HG03439 (cell line): ENCODE results near the gene TENM4.

Experiments used
- ATAC-seq: cut with Tn5 transposase; IDR thresholded peaks from one replicate; pipeline ENCODE4 v1.9.1; 2021; ENCODE audit warnings: mild to moderate bottlenecking, moderate library complexity; ENCODE audit not compliant: unreplicated experiment

Gene TENM4

GRCh38 chr11:78773492-78773891 lies 667.3 kb downstream of the TENM4 start:
- no peak for ATAC-seq

GRCh38 chr11:78773077-78773476 lies 667.8 kb downstream of the TENM4 start:
- no peak for ATAC-seq

GRCh38 chr11:78772186-78772585 lies 668.6 kb downstream of the TENM4 start:
- ATAC-seq, result no peak

GRCh38 chr11:78770931-78771330 lies 669.9 kb downstream of the TENM4 start:
- no peak for ATAC-seq

- no peak for ATAC-seq
Measured at GRCh38 chr11:78768971-78769370, 671.9 kb downstream of the TENM4 start.

GRCh38 chr11:78768345-78768744 lies 672.5 kb downstream of the TENM4 start:
- no peak for ATAC-seq

GRCh38 chr11:78767027-78767932 lies 673.5 kb downstream of the TENM4 start:
- ATAC-seq, result no peak

GRCh38 chr11:78764946-78765345 lies 675.9 kb downstream of the TENM4 start:
- no peak for ATAC-seq

- ATAC-seq, result no peak
Measured at GRCh38 chr11:78763664-78764063, 677.2 kb downstream of the TENM4 start.

GRCh38 chr11:78762105-78762504 lies 678.7 kb downstream of the TENM4 start:
- ATAC-seq, result no peak

GRCh38 chr11:78759071-78759470 lies 681.8 kb downstream of the TENM4 start:
- ATAC-seq, result no peak

GRCh38 chr11:78753297-78753696 lies 687.5 kb downstream of the TENM4 start:
- ATAC-seq, result no peak

- ATAC-seq, result no peak
Measured at GRCh38 chr11:78752494-78752893, 688.3 kb downstream of the TENM4 start.

GRCh38 chr11:78748918-78749690 lies 691.7 kb downstream of the TENM4 start:
- ATAC-seq, result no peak

GRCh38 chr11:78744949-78745348 lies 695.9 kb downstream of the TENM4 start:
- no peak for ATAC-seq

- ATAC-seq, result no peak
Measured at GRCh38 chr11:78744202-78744601, 696.6 kb downstream of the TENM4 start.

GRCh38 chr11:78742430-78742829 lies 698.4 kb downstream of the TENM4 start:
- ATAC-seq, result no peak

- no peak for ATAC-seq
Measured at GRCh38 chr11:78741741-78742140, 699.1 kb downstream of the TENM4 start.

GRCh38 chr11:78740199-78741071 lies 700.4 kb downstream of the TENM4 start:
- ATAC-seq, result no peak

GRCh38 chr11:78737891-78738290 lies 702.9 kb downstream of the TENM4 start:
- ATAC-seq, result no peak

GRCh38 chr11:78737301-78737700 lies 703.5 kb downstream of the TENM4 start:
- no peak for ATAC-seq
